GM12873 (cell line): ENCODE data around the gene ALOX15.

Experiments used
- CTCF ChIP-seq: IDR thresholded peaks from 2 replicates; pipeline ENCODE4 v1.5.1; 2012; ENCODE audit warnings: low read depth, mild to moderate bottlenecking, moderate library complexity, low read length, control low read depth; ENCODE audit not compliant: insufficient read depth; ENCODE audit errors: missing control alignments

ALOX15 gene

DNA sequence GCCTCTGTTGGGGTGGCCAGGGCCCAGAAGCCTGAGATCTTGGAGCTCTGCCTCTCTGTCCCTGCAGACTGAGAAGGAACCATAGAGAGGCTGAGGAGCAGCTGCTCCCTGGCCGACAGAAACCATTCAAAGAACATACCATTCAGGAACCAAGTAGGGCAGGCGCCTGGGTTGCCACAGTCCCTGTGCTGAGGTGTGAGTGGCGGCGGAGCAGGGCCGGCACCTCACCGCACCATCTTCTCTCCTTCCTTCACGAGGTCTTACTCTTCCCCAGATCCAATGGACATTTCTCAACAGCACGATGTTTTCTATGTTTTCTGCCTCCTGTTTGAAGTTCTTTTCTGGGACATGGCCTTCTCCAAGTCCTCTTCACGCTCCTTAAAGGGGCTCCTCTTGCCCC lies 22.8 kb upstream of the ALOX15 start:
- no peak for TF ChIP-seq CTCF

DNA sequence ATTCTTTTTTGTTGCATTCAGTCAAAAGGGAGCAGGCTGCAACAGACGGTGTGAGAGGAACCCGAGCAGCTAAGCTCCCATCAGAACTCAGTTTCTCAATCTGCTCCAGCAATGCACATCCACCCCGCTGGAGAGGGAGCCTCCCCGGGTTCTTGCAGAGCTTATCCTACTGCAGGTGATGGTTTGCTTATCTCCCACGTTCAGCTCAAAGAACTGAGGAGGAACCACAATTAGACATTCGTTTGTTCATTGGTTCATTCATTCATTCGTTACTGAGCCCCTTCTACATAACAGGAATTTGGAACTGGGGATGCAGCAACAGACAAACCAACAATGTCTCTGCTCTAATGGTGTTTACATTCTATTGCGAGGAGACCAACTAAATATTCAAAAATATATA lies 22.2 kb upstream of the ALOX15 start:
- TF ChIP-seq CTCF = no peak

- TF ChIP-seq CTCF = no peak
Measured at GRCh38 chr17:4658478-4659305, 17.2 kb upstream of the ALOX15 start.

DNA sequence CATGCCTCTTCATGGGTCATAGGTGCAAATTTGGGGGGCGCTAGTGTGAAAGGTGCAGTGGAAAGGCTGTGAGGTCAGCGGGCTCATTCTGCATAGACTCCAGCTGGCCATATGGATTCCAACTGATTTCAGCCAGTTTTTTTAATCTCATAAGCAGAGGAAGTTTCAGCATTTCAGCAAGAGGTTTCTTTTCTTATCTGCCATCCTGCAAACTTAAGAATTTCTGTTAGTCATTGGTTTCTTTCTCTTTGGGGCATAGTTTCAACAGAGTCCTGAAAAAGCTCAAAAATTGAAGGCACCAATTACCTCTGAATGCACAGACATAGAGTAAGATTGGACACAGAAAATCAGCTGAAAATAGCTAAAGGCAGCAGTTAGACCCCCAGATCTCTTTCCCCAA lies 16.2 kb upstream of the ALOX15 start:
- TF ChIP-seq CTCF = no peak

GRCh38 chr17:4652997-4653396 lies 11.5 kb upstream of the ALOX15 start:
- no peak for TF ChIP-seq CTCF

GRCh38 chr17:4648741-4649140 lies 7.3 kb upstream of the ALOX15 start:
- TF ChIP-seq CTCF = no peak

DNA sequence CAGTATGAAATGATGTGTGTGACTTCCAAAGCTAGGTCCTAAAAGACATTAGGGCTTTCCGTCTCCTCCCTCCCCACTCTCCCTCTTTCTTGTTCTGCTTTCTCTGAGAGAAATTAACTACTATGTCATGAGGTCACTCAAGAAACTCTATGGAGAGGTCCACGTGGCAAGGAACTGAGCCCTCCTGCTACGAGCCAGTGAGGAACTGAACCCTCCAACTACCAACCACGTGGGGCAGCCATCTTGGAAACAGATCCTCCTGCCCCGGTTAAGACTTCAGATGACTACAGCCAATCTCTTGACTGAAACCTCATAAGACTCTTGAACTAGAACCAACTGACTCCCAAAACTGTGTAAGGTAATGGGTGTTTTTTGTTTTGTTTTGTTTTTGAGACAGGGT lies 4.2 kb upstream of the ALOX15 start:
- TF ChIP-seq CTCF = no peak

- TF ChIP-seq CTCF = no peak
Measured at GRCh38 chr17:4643676-4644075, 2.2 kb upstream of the ALOX15 start.
